ENCODE data around the gene DMAC2L. TPM values are rescaled to one million over a fixed set of nuclear protein-coding genes. Genes with fewer than 3 reads are reported as not detected.
A peak's percentile ranks its signal among the peaks of the same experiment; 100 is the strongest.

The DMAC2L gene
- total RNA-seq (10 to 100 TPM; 21.7 to 22.2 TPM), polyA plus RNA-seq (10 to 100 TPM; 15.7 to 19.4 (median 18.7) TPM), total RNA-seq (7.4 to 19.9 (median 15.4) reads per million in 6 experiments)

- POLR2A ChIA-PET = interaction anchor here (0.6 to 2.2 kb wide), 14 partner anchors 9 to 783 kb away, joined by 3 to 9 read pairs (median 4); partner anchors contain the start of genes KLHDC2, MAP4K5, NEMF and SOS2
- DNase-seq = peak; percentile 78 to 93 (median 87)
- peak; percentile 87 to 89 for ATAC-seq
- Mint-ChIP-seq H3K4me3 (peak within 1 kb of the TSS; percentile 91 to 99 (median 96)), H3K9me3 (no peaks in the 10 kb centered on the region), H3K27me3 (no peaks in the 10 kb centered on the region), H3K4me1 (peaks cover 20 to 51% (median 44%) of the 10 kb centered on the region in 4 donors), H3K27ac (peak within 1 kb of the TSS; percentile 94 to 99 (median 98)), H3K36me3 (peaks cover 0 to 16% (median 11%) of the 10 kb centered on the region in 3 donors)
These were observed at the start of gene DMAC2L, which contains the start of gene L2HGDH for GRCh38 chr14:50311972-50312733. Gene DMAC2L, plus strand, starts transcription at chr14:50312324. Its CDS starts 9,164 bp downstream, at chr14:50321488. Gene L2HGDH, minus strand, starts transcription at chr14:50312229. Its CDS starts 79 bp downstream, at chr14:50312150.

GRCh38 chr14:50262865-50263264 is 49.3 kb upstream of the DMAC2L start:
- Mint-ChIP-seq H3K27me3 (no peaks in the 10 kb centered on the region), H3K9me3 (no peaks in the 10 kb centered on the region), H3K27ac (no peak overlapping the region), H3K4me1 (peaks cover 0 to 1% (median 0%) of the 10 kb centered on the region in 4 donors), H3K4me3 (no peak overlapping the region), H3K36me3 (peaks cover 0 to 13% (median 5%) of the 10 kb centered on the region in 3 donors)
- ATAC-seq (no peak), DNase-seq (no peak)
- POLR2A ChIA-PET = no interaction called here

- no peaks in the 10 kb centered on the region for H3K27me3 Mint-ChIP-seq
- ATAC-seq (no peak), DNase-seq (no peak)
- POLR2A ChIA-PET = no interaction called here
- no peaks in the 10 kb centered on the region for H3K9me3 Mint-ChIP-seq
- peaks cover 0 to 1% (median 0%) of the 10 kb centered on the region in 4 donors for H3K4me1 Mint-ChIP-seq
- no peak overlapping the region for H3K27ac Mint-ChIP-seq
- no peak overlapping the region for H3K4me3 Mint-ChIP-seq
- H3K36me3 Mint-ChIP-seq = peaks cover 0 to 16% (median 5%) of the 10 kb centered on the region in 3 donors
These were observed 48.8 kb upstream of the DMAC2L start for GRCh38 chr14:50263321-50263720.

- Mint-ChIP-seq H3K27me3 (no peaks in the 10 kb centered on the region), H3K9me3 (no peaks in the 10 kb centered on the region), H3K4me1 (peaks cover 0 to 1% (median 0%) of the 10 kb centered on the region in 4 donors), H3K4me3 (no peak overlapping the region), H3K36me3 (peaks cover 0 to 23% (median 5%) of the 10 kb centered on the region in 3 donors), H3K27ac (no peak overlapping the region)
- DNase-seq (no peak), ATAC-seq (no peak)
- POLR2A ChIA-PET = no interaction called here
These were observed 47.1 kb upstream of the DMAC2L start for GRCh38 chr14:50265029-50265428.

- DNase-seq (no peak), ATAC-seq (no peak)
- POLR2A ChIA-PET = no interaction called here
- Mint-ChIP-seq H3K27me3 (no peaks in the 10 kb centered on the region), H3K4me1 (no peaks in the 10 kb centered on the region), H3K36me3 (peaks cover 0 to 10% (median 8%) of the 10 kb centered on the region in 3 donors), H3K9me3 (no peaks in the 10 kb centered on the region), H3K27ac (no peak overlapping the region), H3K4me3 (no peak overlapping the region)
These were observed 41.2 kb upstream of the DMAC2L start for GRCh38 chr14:50270932-50271331.

- H3K4me1 Mint-ChIP-seq = peaks cover 0 to 2% (median 0%) of the 10 kb centered on the region in 4 donors
- no peak for DNase-seq
- no peak for ATAC-seq
- H3K9me3 Mint-ChIP-seq = no peaks in the 10 kb centered on the region
- POLR2A ChIA-PET = no interaction called here
- H3K36me3 Mint-ChIP-seq = peaks cover 0 to 15% (median 6%) of the 10 kb centered on the region in 3 donors
- H3K27me3 Mint-ChIP-seq = no peaks in the 10 kb centered on the region
- H3K27ac Mint-ChIP-seq = no peak overlapping the region
- H3K4me3 Mint-ChIP-seq = no peak overlapping the region
These were observed 39.6 kb upstream of the DMAC2L start for GRCh38 chr14:50272498-50272897.

- peaks cover 0 to 21% (median 12%) of the 10 kb centered on the region in 3 donors for H3K36me3 Mint-ChIP-seq
- no peak for DNase-seq
- ATAC-seq = no peak
- POLR2A ChIA-PET = no interaction called here
- peak overlapping the region in 2 of 10 donors; percentile 4 to 13 for H3K27ac Mint-ChIP-seq
- H3K4me1 Mint-ChIP-seq = no peaks in the 10 kb centered on the region
- H3K4me3 Mint-ChIP-seq = no peak overlapping the region
- no peaks in the 10 kb centered on the region for H3K9me3 Mint-ChIP-seq
- no peaks in the 10 kb centered on the region for H3K27me3 Mint-ChIP-seq
These were observed 26.3 kb upstream of the DMAC2L start for GRCh38 chr14:50285861-50286260.

GRCh38 chr14:50288146-50288545 is 24.0 kb upstream of the DMAC2L start:
- H3K4me3 Mint-ChIP-seq = no peak overlapping the region
- no peaks in the 10 kb centered on the region for H3K27me3 Mint-ChIP-seq
- POLR2A ChIA-PET = no interaction called here
- peaks cover 4 to 26% (median 20%) of the 10 kb centered on the region in 3 donors for H3K36me3 Mint-ChIP-seq
- no peak overlapping the region for H3K27ac Mint-ChIP-seq
- no peaks in the 10 kb centered on the region for H3K4me1 Mint-ChIP-seq
- no peaks in the 10 kb centered on the region for H3K9me3 Mint-ChIP-seq
- no peak for DNase-seq
- no peak for ATAC-seq

- H3K27ac Mint-ChIP-seq = no peak overlapping the region
- H3K4me1 Mint-ChIP-seq = no peaks in the 10 kb centered on the region
- no peaks in the 10 kb centered on the region for H3K9me3 Mint-ChIP-seq
- H3K36me3 Mint-ChIP-seq = peaks cover 11 to 33% (median 30%) of the 10 kb centered on the region in 3 donors
- H3K27me3 Mint-ChIP-seq = no peaks in the 10 kb centered on the region
- POLR2A ChIA-PET = no interaction called here
- no peak for ATAC-seq
- no peak for DNase-seq
- no peak overlapping the region for H3K4me3 Mint-ChIP-seq
These were observed 21.8 kb upstream of the DMAC2L start for GRCh38 chr14:50290306-50290705.

- H3K27me3 Mint-ChIP-seq = no peaks in the 10 kb centered on the region
- POLR2A ChIA-PET = no interaction called here
- no peak for DNase-seq
- no peak for ATAC-seq
- no peak overlapping the region for H3K4me3 Mint-ChIP-seq
- peaks cover 0 to 11% (median 4%) of the 10 kb centered on the region in 4 donors for H3K4me1 Mint-ChIP-seq
- H3K36me3 Mint-ChIP-seq = peaks cover 6 to 45% (median 8%) of the 10 kb centered on the region in 3 donors
- H3K9me3 Mint-ChIP-seq = no peaks in the 10 kb centered on the region
- no peak overlapping the region for H3K27ac Mint-ChIP-seq
These were observed 12.5 kb upstream of the DMAC2L start for GRCh38 chr14:50299585-50299984.

- no peaks in the 10 kb centered on the region for H3K27me3 Mint-ChIP-seq
- no peaks in the 10 kb centered on the region for H3K9me3 Mint-ChIP-seq
- H3K36me3 Mint-ChIP-seq = peaks cover 6 to 43% (median 8%) of the 10 kb centered on the region in 3 donors
- no peak for ATAC-seq
- H3K4me1 Mint-ChIP-seq = peaks cover 0 to 11% (median 4%) of the 10 kb centered on the region in 4 donors
- no peak overlapping the region for H3K4me3 Mint-ChIP-seq
- H3K27ac Mint-ChIP-seq = no peak overlapping the region
- POLR2A ChIA-PET = interaction anchor here (1.1 kb wide), 1 partner anchor 10 kb away, joined by 3 read pairs; the partner anchor contains the start of genes DMAC2L and L2HGDH
- no peak for DNase-seq
These were observed 10.2 kb upstream of the DMAC2L start for GRCh38 chr14:50301914-50302313.

- Mint-ChIP-seq H3K4me1 (peaks cover 0 to 6% (median 2%) of the 10 kb centered on the region in 4 donors), H3K4me3 (no peak overlapping the region), H3K27ac (peak overlapping the region in 1 of 10 donors; percentile 45), H3K9me3 (no peaks in the 10 kb centered on the region), H3K27me3 (no peaks in the 10 kb centered on the region), H3K36me3 (peaks cover 4 to 30% (median 6%) of the 10 kb centered on the region in 3 donors)
- POLR2A ChIA-PET = interaction anchor here (0.7 kb wide), 1 partner anchor 153 kb away, joined by 4 read pairs; no protein-coding TSS in a partner anchor
- DNase-seq (no peak), ATAC-seq (no peak)
These were observed 8.2 kb upstream of the DMAC2L start for GRCh38 chr14:50303744-50304471.

All from naive thymus-derived CD8-positive, alpha-beta T cell (primary cell).